T-helper 17 cell (primary cell): ENCODE data around the gene PTPRN2. TPM values are rescaled to one million over a fixed set of nuclear protein-coding genes. Genes with fewer than 3 reads are reported as not detected.

ENCODE experiments used
- ATAC-seq: fragments of 150-1000 bp; cut with Tn5 transposase; 2 replicates; pipeline ENCODE4 v1.10.0; 2021; ENCODE audit warnings: mild to moderate bottlenecking, moderate library complexity
- DNase-seq, 3 donors: peaks; one replicate each; pipeline versions ENCODE4 v3.0.0 to v3.0.0-alpha.2; 2020 to 2021
- H3K9me3 ChIP-seq: one replicate; pipeline ENCODE4 v1.7.0; 2013; ENCODE audit warnings: low read length, mild to moderate bottlenecking; ENCODE audit not compliant: control insufficient read depth, poor library complexity, severe bottlenecking
- H3K27ac Mint-ChIP-seq: one replicate; pipeline ENCODE4 v1.8.0; 2022; ENCODE audit warnings: mild to moderate bottlenecking, moderate library complexity, mixed read lengths
- H3K27me3 Mint-ChIP-seq: one replicate; pipeline ENCODE4 v1.8.0; 2022; ENCODE audit warnings: mixed read lengths
- H3K36me3 Mint-ChIP-seq: one replicate; pipeline ENCODE4 v1.8.0; 2022; ENCODE audit warnings: low read depth, mixed read lengths
- H3K4me1 Mint-ChIP-seq: one replicate; pipeline ENCODE4 v1.8.0; 2022; ENCODE audit warnings: mild to moderate bottlenecking, mixed read lengths
- H3K4me3 Mint-ChIP-seq: one replicate; pipeline ENCODE4 v1.8.0; 2022; ENCODE audit warnings: mild to moderate bottlenecking, moderate library complexity, mixed read lengths
- total RNA-seq, 4 donors: library from RNA in 2 of 4; stranded (reverse) in 2 of 4; gene quantifications; one replicate each; pipeline ENCODE4 v1.2.3 and lab custom pipeline; 2022 to 2026

PTPRN2 gene
- total RNA-seq, 2 donors from 2014 or later, result 0.42 to 0.57 TPM

DNA sequence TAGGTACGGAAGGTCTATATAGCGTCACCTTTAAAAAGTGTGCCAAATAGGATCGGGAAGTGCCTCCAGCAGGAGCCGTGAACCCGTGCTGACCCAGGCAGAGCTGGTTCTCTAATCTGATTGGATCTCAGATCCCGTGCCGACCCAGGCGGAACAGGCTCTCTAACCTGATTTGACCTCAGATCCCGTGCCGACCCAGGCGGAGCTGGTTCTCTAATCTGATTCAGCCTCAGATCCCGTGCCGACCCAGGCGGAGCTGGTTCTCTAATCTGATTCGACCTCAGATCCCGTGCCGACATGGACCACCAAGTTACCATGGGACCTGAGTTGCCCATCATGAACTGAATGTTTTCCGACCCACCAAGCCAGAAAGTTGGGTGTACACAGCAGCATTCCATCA is 463.9 kb downstream of the PTPRN2 start:
- H3K4me1 Mint-ChIP-seq, result no peaks in the 10 kb centered on the region
- no peaks in the 10 kb centered on the region for H3K27me3 Mint-ChIP-seq
- no peak for DNase-seq
- ATAC-seq, result no peak
- H3K9me3 ChIP-seq, result no peaks in the 10 kb centered on the region
- H3K36me3 Mint-ChIP-seq, result no peaks in the 10 kb centered on the region
- no peak overlapping the region for H3K4me3 Mint-ChIP-seq
- H3K27ac Mint-ChIP-seq, result no peak overlapping the region

DNA sequence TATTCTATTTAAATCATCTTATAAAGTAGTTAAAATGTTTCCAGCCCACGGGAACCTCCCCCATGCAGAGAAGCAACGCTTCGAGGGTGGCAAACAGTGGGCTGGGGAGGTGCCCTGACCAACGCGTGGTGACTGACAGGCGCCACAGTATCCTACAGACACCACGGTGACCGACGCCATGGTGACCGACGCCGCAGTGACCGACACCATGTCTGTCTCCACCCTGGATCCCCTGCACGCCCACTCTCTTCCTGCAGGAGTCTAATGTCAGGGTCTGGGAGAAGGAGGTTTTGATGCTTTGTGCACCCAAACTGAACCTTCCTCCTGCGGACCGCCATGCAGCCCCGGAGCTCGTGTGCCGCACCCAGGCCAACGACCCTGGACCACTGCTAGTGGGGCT is 464.4 kb downstream of the PTPRN2 start:
- Mint-ChIP-seq H3K27ac (no peak overlapping the region), H3K4me1 (no peaks in the 10 kb centered on the region), H3K36me3 (no peaks in the 10 kb centered on the region), H3K4me3 (no peak overlapping the region), H3K27me3 (no peaks in the 10 kb centered on the region)
- DNase-seq, result no peak
- ATAC-seq, result no peak
- H3K9me3 ChIP-seq, result no peaks in the 10 kb centered on the region

DNA sequence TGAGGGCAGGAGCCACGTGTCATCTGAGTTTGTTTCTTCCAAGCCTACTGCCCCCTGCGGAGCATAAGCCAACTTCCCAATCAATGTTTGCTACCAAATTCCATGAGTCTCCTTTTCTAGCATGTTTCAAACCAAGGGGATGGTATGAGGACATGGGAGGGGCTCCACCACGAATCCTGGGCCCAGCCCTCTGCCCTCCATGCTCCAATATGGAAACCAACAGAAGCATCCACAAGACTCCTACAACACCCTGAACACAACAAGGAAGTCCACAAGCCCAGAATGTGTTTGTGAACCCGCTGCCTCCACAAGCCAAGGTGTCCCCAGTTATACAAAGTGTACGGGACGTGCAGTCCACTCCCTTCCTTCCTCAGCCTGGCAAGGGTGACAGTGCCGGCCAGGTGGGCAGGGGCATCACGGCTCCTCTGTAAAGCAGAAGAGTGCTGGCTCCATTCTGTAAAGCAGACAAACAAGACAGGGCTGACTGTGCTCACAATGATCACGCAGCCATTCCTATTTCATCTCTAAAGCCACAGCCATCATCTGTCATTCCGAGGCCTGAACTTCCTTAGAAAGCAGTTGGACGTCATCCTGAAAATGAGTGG is 466.1 kb downstream of the PTPRN2 start:
- H3K4me3 Mint-ChIP-seq, result no peak overlapping the region
- ATAC-seq (no peak), DNase-seq (no peak)
- no peaks in the 10 kb centered on the region for H3K9me3 ChIP-seq
- H3K4me1 Mint-ChIP-seq, result no peaks in the 10 kb centered on the region
- no peaks in the 10 kb centered on the region for H3K27me3 Mint-ChIP-seq
- H3K27ac Mint-ChIP-seq, result no peak overlapping the region
- no peaks in the 10 kb centered on the region for H3K36me3 Mint-ChIP-seq

DNA sequence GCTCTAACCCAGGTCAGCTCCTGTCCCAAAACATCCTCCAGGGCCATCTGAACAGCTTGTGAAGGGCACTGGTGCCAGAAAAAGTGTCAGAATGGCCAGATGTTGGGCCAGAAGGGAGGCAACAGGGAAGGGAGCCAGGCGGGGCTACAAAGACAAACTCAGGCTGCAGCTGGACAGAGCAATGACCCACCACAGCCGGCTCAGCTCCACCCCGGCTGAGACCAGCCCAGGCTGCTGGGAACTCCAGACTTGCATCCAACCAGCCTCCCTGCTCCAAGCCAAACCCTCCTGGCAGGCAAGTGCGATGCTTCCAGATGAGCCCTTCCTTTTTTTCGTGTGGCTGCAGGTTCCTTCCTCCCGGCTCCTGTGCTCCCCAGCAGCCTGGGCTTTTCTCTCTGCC is 466.9 kb downstream of the PTPRN2 start:
- H3K4me1 Mint-ChIP-seq, result no peaks in the 10 kb centered on the region
- H3K4me3 Mint-ChIP-seq, result no peak overlapping the region
- no peaks in the 10 kb centered on the region for H3K27me3 Mint-ChIP-seq
- ATAC-seq (no peak), DNase-seq (no peak)
- H3K9me3 ChIP-seq, result no peaks in the 10 kb centered on the region
- H3K27ac Mint-ChIP-seq, result no peak overlapping the region
- H3K36me3 Mint-ChIP-seq, result no peaks in the 10 kb centered on the region

- no peak for ATAC-seq
- H3K27ac Mint-ChIP-seq, result no peak overlapping the region
- no peaks in the 10 kb centered on the region for H3K4me1 Mint-ChIP-seq
- peaks cover 2% of the 10 kb centered on the region for H3K9me3 ChIP-seq
- no peaks in the 10 kb centered on the region for H3K36me3 Mint-ChIP-seq
- H3K27me3 Mint-ChIP-seq, result no peaks in the 10 kb centered on the region
- H3K4me3 Mint-ChIP-seq, result no peak overlapping the region
- no peak for DNase-seq
Observed at GRCh38 chr7:158120316-158120715, 467.3 kb downstream of the PTPRN2 start.

GRCh38 chr7:158117341-158118222 is 470.0 kb downstream of the PTPRN2 start:
- H3K36me3 Mint-ChIP-seq, result no peaks in the 10 kb centered on the region
- H3K4me1 Mint-ChIP-seq, result no peaks in the 10 kb centered on the region
- H3K9me3 ChIP-seq, result peaks cover 4% of the 10 kb centered on the region
- DNase-seq (no peak), ATAC-seq (no peak)
- H3K27me3 Mint-ChIP-seq, result no peaks in the 10 kb centered on the region
- H3K4me3 Mint-ChIP-seq, result no peak overlapping the region
- no peak overlapping the region for H3K27ac Mint-ChIP-seq

DNA sequence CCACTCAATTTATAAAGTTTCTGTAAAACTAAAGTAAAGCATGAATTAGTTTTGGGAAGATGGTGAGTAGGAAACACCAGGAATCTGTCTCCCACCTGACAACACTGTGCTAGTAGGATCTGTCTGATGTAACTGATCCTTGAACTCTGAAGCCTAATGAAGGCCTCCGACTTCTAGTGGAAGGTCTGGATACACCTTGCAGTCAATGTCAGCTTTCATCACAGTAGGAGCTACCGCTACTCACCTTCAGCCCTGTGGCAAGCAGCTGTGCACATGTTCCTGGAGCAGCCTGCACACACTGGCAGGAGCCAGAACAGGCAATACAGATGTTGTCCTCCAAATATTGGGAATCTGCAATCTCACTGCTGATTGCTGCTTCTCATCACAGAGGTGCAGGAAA is 471.4 kb downstream of the PTPRN2 start:
- DNase-seq (no peak), ATAC-seq (no peak)
- H3K27me3 Mint-ChIP-seq, result no peaks in the 10 kb centered on the region
- H3K36me3 Mint-ChIP-seq, result no peaks in the 10 kb centered on the region
- no peak overlapping the region for H3K4me3 Mint-ChIP-seq
- no peaks in the 10 kb centered on the region for H3K4me1 Mint-ChIP-seq
- H3K27ac Mint-ChIP-seq, result no peak overlapping the region
- peaks cover 4% of the 10 kb centered on the region for H3K9me3 ChIP-seq

DNA sequence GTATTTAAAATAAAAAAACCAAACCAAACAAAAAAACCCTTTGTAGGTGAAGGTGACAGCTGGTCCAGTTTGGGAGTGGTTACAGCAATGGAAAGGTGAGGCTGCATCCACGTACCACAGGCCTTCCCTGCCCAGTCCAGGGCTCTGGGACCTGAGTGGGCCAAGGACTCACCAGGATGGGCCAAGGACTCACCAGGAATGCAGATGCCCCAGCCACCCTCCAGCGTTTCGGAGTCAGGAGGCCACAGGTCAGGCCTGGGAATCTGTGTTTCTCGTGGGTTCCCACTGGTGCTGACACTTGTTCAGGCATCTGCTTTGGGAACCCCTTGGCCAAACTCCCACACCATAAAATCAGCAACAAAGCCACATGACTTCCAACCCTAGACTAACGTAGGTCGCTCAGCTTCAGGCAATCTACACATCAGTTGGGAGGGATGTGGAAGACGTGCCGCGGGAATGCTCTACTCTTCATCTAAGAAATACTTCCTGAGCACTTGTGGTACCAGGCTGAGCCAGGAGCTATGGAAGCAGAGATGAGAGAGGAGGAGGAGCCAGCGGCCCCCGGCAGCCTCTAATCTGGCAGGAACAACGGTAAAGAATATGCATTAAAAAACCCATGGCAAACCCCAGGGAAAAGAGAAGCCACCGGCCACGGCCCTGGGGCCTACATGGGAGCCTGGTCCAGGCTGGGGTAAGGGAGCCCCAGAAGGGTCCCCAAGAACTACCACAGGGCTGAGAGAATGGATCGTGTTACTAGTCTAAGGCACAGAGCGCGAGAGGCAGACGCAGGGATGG is 473.4 kb downstream of the PTPRN2 start:
- DNase-seq (no peak), ATAC-seq (no peak)
- H3K27ac Mint-ChIP-seq, result no peak overlapping the region
- peaks cover 4% of the 10 kb centered on the region for H3K9me3 ChIP-seq
- H3K4me1 Mint-ChIP-seq, result no peaks in the 10 kb centered on the region
- H3K36me3 Mint-ChIP-seq, result no peaks in the 10 kb centered on the region
- no peaks in the 10 kb centered on the region for H3K27me3 Mint-ChIP-seq
- no peak overlapping the region for H3K4me3 Mint-ChIP-seq

DNA sequence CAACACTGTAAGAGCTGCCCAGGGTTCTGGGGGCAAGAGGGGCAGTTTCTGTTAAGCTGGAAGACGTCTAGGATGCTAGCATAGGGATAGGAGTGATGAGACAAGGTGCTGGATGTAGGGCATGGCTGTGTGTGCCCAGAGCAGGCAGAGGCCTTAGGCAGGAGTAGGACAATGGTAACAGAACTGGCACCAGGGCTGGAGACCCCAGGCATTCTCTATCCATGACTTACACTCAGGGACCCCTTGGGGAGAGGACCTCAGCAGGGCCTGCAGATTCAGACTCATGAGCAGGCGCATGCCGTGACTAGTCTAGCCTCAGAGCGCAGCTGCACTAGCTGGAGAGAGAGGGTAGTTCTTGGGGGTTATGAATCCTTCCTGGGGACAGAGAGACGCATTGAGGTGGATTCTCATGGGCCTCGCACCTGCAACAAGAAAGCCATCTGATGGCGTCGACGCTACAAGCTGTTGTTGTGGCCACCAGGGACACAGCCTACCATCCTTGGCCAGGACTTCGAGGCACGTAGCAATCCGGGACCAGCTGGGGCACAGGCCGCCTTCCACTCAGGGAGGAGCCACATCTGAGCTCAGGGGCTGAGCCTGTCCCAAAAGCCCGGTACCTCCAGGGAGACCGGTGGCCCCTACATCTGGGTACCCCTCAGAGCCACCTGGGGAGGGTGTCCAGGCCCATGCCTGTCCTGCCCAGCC is 474.1 kb downstream of the PTPRN2 start:
- DNase-seq (no peak), ATAC-seq (no peak)
- Mint-ChIP-seq H3K27me3 (no peaks in the 10 kb centered on the region), H3K27ac (no peak overlapping the region), H3K4me3 (no peak overlapping the region), H3K4me1 (no peaks in the 10 kb centered on the region), H3K36me3 (no peaks in the 10 kb centered on the region)
- peaks cover 4% of the 10 kb centered on the region for H3K9me3 ChIP-seq

GRCh38 chr7:158112571-158113320 is 474.9 kb downstream of the PTPRN2 start:
- ATAC-seq (no peak), DNase-seq (no peak)
- no peak overlapping the region for H3K4me3 Mint-ChIP-seq
- no peaks in the 10 kb centered on the region for H3K4me1 Mint-ChIP-seq
- H3K27me3 Mint-ChIP-seq, result no peaks in the 10 kb centered on the region
- no peak overlapping the region for H3K27ac Mint-ChIP-seq
- H3K36me3 Mint-ChIP-seq, result no peaks in the 10 kb centered on the region
- peaks cover 4% of the 10 kb centered on the region for H3K9me3 ChIP-seq

DNA sequence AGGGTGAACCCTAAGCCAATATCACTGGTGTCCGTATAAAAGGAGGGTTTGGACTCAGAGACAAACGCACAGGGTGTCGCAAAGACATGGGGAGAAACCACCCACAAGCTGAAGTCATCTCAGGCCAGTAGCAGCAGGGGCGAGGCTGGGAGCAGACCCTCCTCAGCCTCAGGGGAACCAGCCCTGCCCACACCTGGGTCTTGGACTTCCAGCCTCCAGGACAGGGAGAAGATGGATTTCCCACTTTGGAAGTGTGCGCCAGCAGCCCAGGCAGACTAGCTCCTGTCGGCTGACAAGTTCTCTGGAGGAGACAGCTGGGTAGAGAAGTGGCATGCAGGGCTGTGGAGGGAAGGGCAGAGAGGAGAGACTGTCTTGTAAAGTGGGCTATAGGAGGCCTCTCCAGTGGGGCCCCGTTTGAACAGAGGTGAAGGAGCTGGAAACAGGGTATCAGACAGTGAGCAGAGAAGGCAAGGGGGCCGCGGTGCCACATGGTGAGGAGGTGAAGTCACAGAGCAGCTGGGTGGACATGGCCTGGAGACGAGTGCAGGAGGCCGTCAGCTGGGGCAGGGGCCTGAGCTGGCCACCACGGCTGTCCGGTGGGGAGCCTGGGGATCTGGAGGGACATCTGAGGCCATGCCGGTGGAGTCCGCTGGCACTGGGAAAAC is 475.6 kb downstream of the PTPRN2 start:
- H3K27ac Mint-ChIP-seq, result no peak overlapping the region
- H3K36me3 Mint-ChIP-seq, result no peaks in the 10 kb centered on the region
- no peaks in the 10 kb centered on the region for H3K4me1 Mint-ChIP-seq
- H3K27me3 Mint-ChIP-seq, result no peaks in the 10 kb centered on the region
- H3K4me3 Mint-ChIP-seq, result no peak overlapping the region
- peaks cover 4% of the 10 kb centered on the region for H3K9me3 ChIP-seq
- DNase-seq (no peak), ATAC-seq (no peak)

DNA sequence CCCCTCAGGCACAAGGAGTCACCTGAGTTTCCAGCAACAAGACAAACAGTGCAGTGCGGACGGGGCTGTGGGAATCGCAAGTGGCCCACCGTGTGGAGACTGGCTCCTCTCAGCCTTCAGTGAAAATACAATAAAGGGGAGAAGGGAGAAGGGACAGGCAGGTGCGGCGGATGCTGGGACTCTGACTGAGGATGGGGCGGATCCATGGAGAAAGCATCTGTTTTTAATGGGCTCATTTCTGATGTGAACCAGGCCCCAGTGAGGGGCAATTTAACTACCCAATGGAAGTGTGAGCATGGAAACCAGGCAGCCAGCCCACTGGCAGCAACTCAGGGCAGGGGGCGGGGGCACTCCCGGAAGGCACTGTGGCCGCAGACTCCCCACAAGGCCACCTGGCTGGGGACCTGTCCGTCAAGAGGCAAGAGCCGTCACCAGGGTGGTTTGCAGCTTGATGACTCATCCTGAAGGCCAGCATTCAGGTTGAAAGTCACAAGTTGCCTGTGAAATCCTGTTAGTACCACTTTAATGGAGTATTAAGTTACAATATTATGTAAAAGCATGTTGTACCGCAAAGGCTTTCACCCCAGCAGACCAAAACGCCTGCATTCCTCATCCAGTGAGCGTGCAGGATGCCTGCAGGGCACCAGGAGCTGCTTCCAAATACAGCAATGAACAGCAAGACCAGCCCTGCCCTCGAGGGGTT is 476.4 kb downstream of the PTPRN2 start:
- Mint-ChIP-seq H3K4me1 (no peaks in the 10 kb centered on the region), H3K36me3 (no peaks in the 10 kb centered on the region), H3K4me3 (no peak overlapping the region), H3K27me3 (no peaks in the 10 kb centered on the region), H3K27ac (no peak overlapping the region)
- DNase-seq (no peak), ATAC-seq (no peak)
- H3K9me3 ChIP-seq, result peaks cover 4% of the 10 kb centered on the region
